Endothelial cell of umbilical vein (primary cell): ENCODE results near the gene TCTN2.

ENCODE experiments used
- CTCF ChIP-seq, 2 donors: IDR thresholded peaks; 1 replicate in 1 of 2; 2 replicates in 1 of 2; pipeline ENCODE4 v1.5.1; 2011; ENCODE audit warnings: low read length in 2 of 2, mild to moderate bottlenecking in 2 of 2, moderate library complexity in 2 of 2, control low read depth in 1 of 2, inconsistent platforms in 1 of 2, low read depth in 1 of 2; ENCODE audit not compliant: insufficient read depth in 1 of 2; ENCODE audit errors: extremely low read depth in 1 of 2
- EZH2 ChIP-seq: IDR thresholded peaks from 2 replicates; pipeline ENCODE4 v1.6.1; 2012; ENCODE audit warnings: borderline replicate concordance, low read depth, mild to moderate bottlenecking, moderate library complexity, low read length, inconsistent platforms; ENCODE audit not compliant: severe bottlenecking
- FOS ChIP-seq: IDR thresholded peaks from 2 replicates; pipeline ENCODE4 v1.6.1; 2011; ENCODE audit warnings: mild to moderate bottlenecking, low read length, moderate library complexity, borderline replicate concordance; ENCODE audit not compliant: insufficient read depth
- GATA2 ChIP-seq: IDR thresholded peaks from 2 replicates; pipeline ENCODE4 v1.7.0; 2011; ENCODE audit warnings: low read depth, mild to moderate bottlenecking, moderate library complexity, mixed read lengths, low read length; ENCODE audit not compliant: insufficient read length, insufficient read depth
- MAX ChIP-seq: IDR thresholded peaks from 2 replicates; pipeline ENCODE4 v1.6.1; 2011; ENCODE audit not compliant: insufficient read depth, insufficient read length
- POLR2A ChIP-seq: IDR thresholded peaks from 2 replicates; pipeline ENCODE4 v1.6.1; 2012; ENCODE audit warnings: low read depth, mild to moderate bottlenecking, control low read depth, low read length
- POLR2AphosphoS5 ChIP-seq: IDR thresholded peaks from 2 replicates; pipeline ENCODE4 v1.6.1; 2012; ENCODE audit warnings: low read depth, mild to moderate bottlenecking, control low read depth, low read length, moderate library complexity; ENCODE audit not compliant: insufficient read depth

DNA sequence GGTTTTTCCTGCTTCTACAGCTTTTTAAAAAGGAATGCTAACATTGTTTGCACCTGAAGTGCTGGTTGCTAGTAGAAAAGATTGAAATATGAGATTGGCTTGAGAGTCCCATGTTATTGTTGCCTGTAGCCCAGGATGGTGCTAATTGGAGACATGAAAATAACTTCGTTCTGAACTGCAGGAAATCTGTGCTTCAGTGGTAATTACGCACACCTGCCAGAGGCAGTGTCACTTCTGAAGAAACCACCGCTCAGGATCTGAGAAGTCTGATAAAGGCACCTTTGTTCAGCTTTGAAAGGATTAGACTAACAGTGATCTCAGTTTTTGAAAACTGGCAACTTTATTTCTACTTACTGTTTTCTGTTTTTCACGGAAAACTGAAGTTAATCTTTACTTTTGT, 25.7 kb downstream of the TCTN2 start:
- TF ChIP-seq EZH2 (no peak), POLR2A (no peak), CTCF (IDR thresholded peaks at IDR 0.05; ENCODE audit: extremely low read depth in 1 of 2, insufficient read depth in 1 of 2, low read depth in 1 of 2, low read length in 2 of 2) (no peak), POLR2AphosphoS5 (no peak), FOS (no peak), GATA2 (no peak), MAX (no peak)
